Midbrain (tissue), 1 donor: ENCODE data around the gene DUSP7.
A peak's percentile ranks its signal among the peaks of the same experiment; 100 is the strongest.

Experiments
- DNase-seq: peaks from one replicate; lab custom pipeline; 2025; lab: John Stamatoyannopoulos, UW

DUSP7 gene

GRCh38 chr3:52026041-52026440 is 30.3 kb downstream of the DUSP7 start:
- DNase-seq, result no peak

- no peak for DNase-seq
Observed at GRCh38 chr3:52025453-52025852, 30.9 kb downstream of the DUSP7 start.

GRCh38 chr3:52024765-52025452 is 31.5 kb downstream of the DUSP7 start:
- no peak for DNase-seq

- DNase-seq, result no peak
Observed at GRCh38 chr3:52023860-52024764, 32.3 kb downstream of the DUSP7 start.

GRCh38 chr3:52023101-52023770 is 33.1 kb downstream of the DUSP7 start:
- no peak for DNase-seq

- DNase-seq, result no peak
Observed at GRCh38 chr3:52022323-52023100, 33.9 kb downstream of the DUSP7 start.

GRCh38 chr3:52021489-52022268 is 34.7 kb downstream of the DUSP7 start:
- DNase-seq, result no peak

GRCh38 chr3:52020796-52021195 is 35.6 kb downstream of the DUSP7 start:
- DNase-seq, result no peak

GRCh38 chr3:52019352-52020080 is 36.9 kb downstream of the DUSP7 start:
- DNase-seq, result no peak

GRCh38 chr3:52018319-52019000 is 37.9 kb downstream of the DUSP7 start:
- no peak for DNase-seq

- no peak for DNase-seq
Observed at GRCh38 chr3:52017586-52017985, 38.8 kb downstream of the DUSP7 start.

- DNase-seq, result no peak
Observed at GRCh38 chr3:52015438-52016228, 40.7 kb downstream of the DUSP7 start.

GRCh38 chr3:52014613-52015012 is 41.8 kb downstream of the DUSP7 start:
- DNase-seq, result peak; percentile 22

GRCh38 chr3:52013802-52014598 is 42.4 kb downstream of the DUSP7 start:
- no peak for DNase-seq

GRCh38 chr3:52012699-52013098 is 43.7 kb downstream of the DUSP7 start:
- DNase-seq, result no peak

GRCh38 chr3:52010431-52010830 is 45.9 kb downstream of the DUSP7 start:
- DNase-seq, result no peak

- DNase-seq, result no peak
Observed at GRCh38 chr3:52007291-52007690, 49.1 kb downstream of the DUSP7 start.

GRCh38 chr3:52006820-52007133 is 49.6 kb downstream of the DUSP7 start:
- DNase-seq, result no peak
